DMS53 treated with DMSO at 0.1 percent for 48 hours (cell line): ENCODE data around the gene S1PR5.
"Not testable (repeated sequence)": the region's sequence is repeated elsewhere in the genome, so short reads cannot be mapped to it uniquely, and the experiment has no call there.

Source experiments
- DNase-seq: peaks from one replicate; lab custom pipeline; 2025; ENCODE audit not compliant: unreplicated experiment; lab: John Stamatoyannopoulos, UW

The S1PR5 gene

GRCh38 chr19:10517361-10517759, at the start of gene S1PR5:
TSS of gene S1PR5 (minus strand) at chr19:10517447. CDS start at chr19:10515011, 2,436 bp downstream.
- DNase-seq: no peak

GRCh38 chr19:10566658-10567410, 49.6 kb upstream of the S1PR5 start:
- DNase-seq: no peak

GRCh38 chr19:10566408-10566657, 49.1 kb upstream of the S1PR5 start:
- no peak for DNase-seq

- peak; percentile 82 for DNase-seq
Measured at GRCh38 chr19:10565567-10566407, 48.5 kb upstream of the S1PR5 start, which contains the start of gene KRI1. TSS of gene KRI1 (minus strand) at chr19:10566010. CDS start at chr19:10565999, 11 bp downstream.

- DNase-seq: no peak
Measured at GRCh38 chr19:10565028-10565566, 47.9 kb upstream of the S1PR5 start.

- DNase-seq: no peak
Measured at GRCh38 chr19:10562609-10563008, 45.4 kb upstream of the S1PR5 start.

GRCh38 chr19:10560154-10560553, 42.9 kb upstream of the S1PR5 start:
- DNase-seq: no peak

- DNase-seq: no peak
Measured at GRCh38 chr19:10557603-10558197, 40.5 kb upstream of the S1PR5 start.

GRCh38 chr19:10555610-10555973, 38.3 kb upstream of the S1PR5 start:
- DNase-seq: no peak

GRCh38 chr19:10554760-10555609, 37.7 kb upstream of the S1PR5 start:
- no peak for DNase-seq

GRCh38 chr19:10553943-10554381, 36.7 kb upstream of the S1PR5 start:
- no peak for DNase-seq

GRCh38 chr19:10553087-10553667, 35.9 kb upstream of the S1PR5 start:
- no peak for DNase-seq

GRCh38 chr19:10552510-10553053, 35.3 kb upstream of the S1PR5 start:
- no peak for DNase-seq

GRCh38 chr19:10551698-10552301, 34.6 kb upstream of the S1PR5 start:
- peak; percentile 14 for DNase-seq

GRCh38 chr19:10551006-10551405, 33.8 kb upstream of the S1PR5 start:
- not testable (repeated sequence) for DNase-seq

GRCh38 chr19:10550336-10550735, 33.1 kb upstream of the S1PR5 start:
- DNase-seq: no peak

GRCh38 chr19:10549733-10550132, 32.5 kb upstream of the S1PR5 start:
- DNase-seq: no peak

GRCh38 chr19:10548746-10549276, 31.6 kb upstream of the S1PR5 start:
- no peak for DNase-seq

GRCh38 chr19:10546817-10547216, 29.6 kb upstream of the S1PR5 start:
- DNase-seq: no peak
